Lower leg skin (tissue), 3 donors: ENCODE results near the gene OXCT1.

Source experiments
- CTCF ChIP-seq, 3 donors: fragments of 450-650 bp; IDR thresholded peaks; one replicate each; pipeline ENCODE4 v1.5.1; 2016; ENCODE audit warnings: antibody characterized with exemption in 3 of 3, mild to moderate bottlenecking in 3 of 3, moderate library complexity in 2 of 3
- POLR2A ChIP-seq, 2 donors: fragments of 450-650 bp; IDR thresholded peaks; one replicate each; pipeline ENCODE4 v1.6.1; 2016 to 2017; ENCODE audit warnings: antibody characterized with exemption in 2 of 2, mild to moderate bottlenecking in 1 of 2, moderate library complexity in 1 of 2

- TF ChIP-seq CTCF (IDR thresholded peaks at IDR 0.05) (no peak), POLR2A (IDR thresholded peaks at IDR 0.05) (no peak)
Observed at GRCh38 chr5:41681840-41682239, 188.4 kb downstream of the OXCT1 start.
